DMS 273 (cell line): ENCODE data around the gene REV1.
"Not testable (repeated sequence)": the region's sequence is repeated elsewhere in the genome, so short reads cannot be mapped to it uniquely, and the experiment has no call there.

Experiments
- DNase-seq: peaks from one replicate; lab custom pipeline; 2025; ENCODE audit not compliant: unreplicated experiment; lab: John Stamatoyannopoulos, UW

REV1 gene

GRCh38 chr2:99487906-99488305, 1.9 kb downstream of the REV1 start:
- DNase-seq: no peak

- DNase-seq: peak; percentile 22
Measured at GRCh38 chr2:99485824-99486223, 4.0 kb downstream of the REV1 start.

- DNase-seq: peak; percentile 10
Measured at GRCh38 chr2:99485411-99485810, 4.4 kb downstream of the REV1 start.

GRCh38 chr2:99484205-99484604, 5.6 kb downstream of the REV1 start:
- no peak for DNase-seq

GRCh38 chr2:99481941-99482340, 7.9 kb downstream of the REV1 start:
- DNase-seq: peak; percentile 47

- no peak for DNase-seq
Measured at GRCh38 chr2:99481527-99481926, 8.3 kb downstream of the REV1 start.

- DNase-seq: no peak
Measured at GRCh38 chr2:99480390-99480789, 9.4 kb downstream of the REV1 start.

- DNase-seq: no peak
Measured at GRCh38 chr2:99478632-99479031, 11.2 kb downstream of the REV1 start.

GRCh38 chr2:99477054-99477453, 12.8 kb downstream of the REV1 start:
- no peak for DNase-seq

GRCh38 chr2:99476629-99477028, 13.2 kb downstream of the REV1 start:
- no peak for DNase-seq

GRCh38 chr2:99475095-99475494, 14.7 kb downstream of the REV1 start:
- not testable (repeated sequence) for DNase-seq

- DNase-seq: no peak
Measured at GRCh38 chr2:99473518-99474083, 16.2 kb downstream of the REV1 start.

GRCh38 chr2:99472600-99472960, 17.2 kb downstream of the REV1 start:
- DNase-seq: no peak

GRCh38 chr2:99471654-99472599, 17.9 kb downstream of the REV1 start:
- no peak for DNase-seq

GRCh38 chr2:99470957-99471356, 18.9 kb downstream of the REV1 start:
- no peak for DNase-seq

GRCh38 chr2:99470459-99470858, 19.4 kb downstream of the REV1 start:
- DNase-seq: not testable (repeated sequence)

GRCh38 chr2:99469394-99469793, 20.4 kb downstream of the REV1 start:
- no peak for DNase-seq

GRCh38 chr2:99468155-99468554, 21.7 kb downstream of the REV1 start:
- no peak for DNase-seq

GRCh38 chr2:99467390-99467789, 22.4 kb downstream of the REV1 start:
- no peak for DNase-seq

GRCh38 chr2:99461828-99462483, 27.9 kb downstream of the REV1 start:
- DNase-seq: no peak

- no peak for DNase-seq
Measured at GRCh38 chr2:99458529-99458928, 31.3 kb downstream of the REV1 start.

GRCh38 chr2:99451686-99452085, 38.1 kb downstream of the REV1 start:
- no peak for DNase-seq
